Measurements from ENCODE around the gene TBC1D16.

GRCh38 chr17:79942591-79943346 lies 92.9 kb downstream of the TBC1D16 start:
- TF ChIP-seq CTCF (IDR thresholded peaks at IDR 0.05), result no peak
- no peak for TF ChIP-seq POLR2A (IDR thresholded peaks at IDR 0.05)

Measured in esophagus squamous epithelium (tissue), 4 donors.